Neural cell (in vitro differentiated cells): ENCODE data around the gene SFT2D2. TPM values are rescaled to one million over a fixed set of nuclear protein-coding genes. Genes with fewer than 3 reads are reported as not detected.

Experiments used
- H2AFZ ChIP-seq: fragments of 200-600, 300-800 bp; sonication (generic), shearing (Covaris generic); 2 replicates; pipeline ENCODE4 v1.6.0; 2014; ENCODE audit warnings: low read depth, mild to moderate bottlenecking, antibody characterized with exemption, low read length, moderate library complexity
- H3F3A ChIP-seq: fragments of 200-600 bp; shearing (Covaris generic); 2 replicates; pipeline ENCODE4 v1.6.1; 2016; ENCODE audit warnings: mild to moderate bottlenecking, moderate library complexity, mixed read lengths, antibody characterized with exemption, low read length; ENCODE audit not compliant: insufficient read depth, poor library complexity, severe bottlenecking
- H3K27ac ChIP-seq: fragments of 200-600, 300-800 bp; sonication (generic), shearing (Covaris generic); 2 replicates; pipeline ENCODE4 v1.5.1; 2014; ENCODE audit warnings: mild to moderate bottlenecking, low read length, moderate library complexity
- H3K27me3 ChIP-seq: fragments of 300-800, 200-600 bp; sonication (generic), shearing (Covaris generic); 2 replicates; pipeline ENCODE4 v1.6.0; 2014; ENCODE audit warnings: mild to moderate bottlenecking, low read depth, low read length, moderate library complexity; ENCODE audit not compliant: insufficient read depth
- H3K36me3 ChIP-seq: fragments of 300-800, 200-600 bp; sonication (generic), shearing (Covaris generic); 2 replicates; pipeline ENCODE4 v1.5.1; 2014; ENCODE audit warnings: mild to moderate bottlenecking, antibody characterized with exemption, low read length, moderate library complexity; ENCODE audit not compliant: insufficient read depth
- H3K4me2 ChIP-seq: fragments of 300-800, 200-600 bp; sonication (generic), shearing (Covaris generic); 2 replicates; pipeline ENCODE4 v1.6.0; 2014; ENCODE audit warnings: mild to moderate bottlenecking, low read length
- H3K4me3 ChIP-seq: fragments of 300-800, 200-600 bp; sonication (generic), shearing (Covaris generic); 2 replicates; pipeline ENCODE4 v1.5.1; 2014; ENCODE audit warnings: mild to moderate bottlenecking, low read length, moderate library complexity
- H3K79me2 ChIP-seq: fragments of 200-600 bp; shearing (Covaris generic); replicated peaks from 2 replicates; pipeline ENCODE4 v1.6.0; 2014; ENCODE audit warnings: mild to moderate bottlenecking, low read length, moderate library complexity; ENCODE audit not compliant: insufficient read depth
- H3K9ac ChIP-seq: fragments of 300-800, 200-600 bp; sonication (generic), shearing (Covaris generic); 2 replicates; pipeline ENCODE4 v1.6.1; 2016; ENCODE audit warnings: mild to moderate bottlenecking, low read length, mixed read lengths
- H3K9me2 ChIP-seq: fragments of 200-600 bp; shearing (Covaris generic); 2 replicates; pipeline ENCODE4 v1.6.1; 2016; ENCODE audit warnings: mild to moderate bottlenecking, low read length, mixed read lengths; ENCODE audit not compliant: insufficient read depth
- H3K9me3 ChIP-seq: fragments of 200-600, 300-800 bp; sonication (generic), shearing (Covaris generic); 2 replicates; pipeline ENCODE4 v1.6.1; 2016; ENCODE audit warnings: mild to moderate bottlenecking, mixed run types, low read length, moderate library complexity, mixed read lengths
- H4K20me1 ChIP-seq: fragments of 200-600 bp; shearing (Covaris generic); 2 replicates; pipeline ENCODE4 v1.6.1; 2016; ENCODE audit warnings: mild to moderate bottlenecking, mixed run types; ENCODE audit not compliant: insufficient read depth
- EP300 ChIP-seq: fragments of 450-650 bp; conservative IDR thresholded peaks from 2 replicates; pipeline ENCODE4 v1.6.1; 2014; ENCODE audit warnings: antibody characterized with exemption, mild to moderate bottlenecking, moderate library complexity; ENCODE audit not compliant: poor library complexity, severe bottlenecking
- EZH2 ChIP-seq: fragments of 200-600, 300-800 bp; shearing (Covaris generic), sonication (generic); IDR thresholded peaks from 2 replicates; pipeline ENCODE4 v1.6.1; 2014; ENCODE audit warnings: antibody characterized with exemption, low read length, borderline replicate concordance, mild to moderate bottlenecking; ENCODE audit not compliant: insufficient read depth, poor library complexity, severe bottlenecking
- MXI1 ChIP-seq: fragments of 450-650 bp; conservative IDR thresholded peaks from 2 replicates; pipeline ENCODE4 v1.6.1; 2014; ENCODE audit warnings: antibody characterized with exemption, mild to moderate bottlenecking; ENCODE audit not compliant: poor library complexity, severe bottlenecking
- POLR2AphosphoS5 ChIP-seq: IDR thresholded peaks from 2 replicates; pipeline ENCODE4 v1.6.1; 2012
- RAD21 ChIP-seq: fragments of 450-650 bp; conservative IDR thresholded peaks from 2 replicates; pipeline ENCODE4 v1.6.1; 2014; ENCODE audit warnings: antibody characterized with exemption, mild to moderate bottlenecking, moderate library complexity
- SMC3 ChIP-seq: fragments of 450-650 bp; conservative IDR thresholded peaks from 2 replicates; pipeline ENCODE4 v1.6.1; 2014; ENCODE audit warnings: antibody characterized with exemption, mild to moderate bottlenecking, moderate library complexity; ENCODE audit not compliant: poor library complexity
- TAF1 ChIP-seq: IDR thresholded peaks from 2 replicates; pipeline ENCODE4 v1.6.1; 2012; ENCODE audit warnings: low read depth
- polyA plus RNA-seq: library from polyadenylated mRNA; depleted of rRNA; stranded (reverse); fragments of >200 nt; gene quantifications from 2 replicates; pipeline ENCODE4 v1.2.3, GENCODE V29; 2014
- TF ChIP-seq, protein P1 (sequence below): IDR thresholded peaks from 2 replicates; pipeline ENCODE4 v1.6.1; 2012; ENCODE audit warnings: borderline replicate concordance
- TF ChIP-seq, protein P2 (sequence below): fragments of 450-650 bp; IDR thresholded peaks from 2 replicates; pipeline ENCODE4 v1.5.1; 2014; ENCODE audit warnings: antibody characterized with exemption, mild to moderate bottlenecking, moderate library complexity; ENCODE audit not compliant: poor library complexity, severe bottlenecking

SFT2D2 gene
- polyA plus RNA-seq, 1 donor from 2014 or later = 8.3 TPM

DNA sequence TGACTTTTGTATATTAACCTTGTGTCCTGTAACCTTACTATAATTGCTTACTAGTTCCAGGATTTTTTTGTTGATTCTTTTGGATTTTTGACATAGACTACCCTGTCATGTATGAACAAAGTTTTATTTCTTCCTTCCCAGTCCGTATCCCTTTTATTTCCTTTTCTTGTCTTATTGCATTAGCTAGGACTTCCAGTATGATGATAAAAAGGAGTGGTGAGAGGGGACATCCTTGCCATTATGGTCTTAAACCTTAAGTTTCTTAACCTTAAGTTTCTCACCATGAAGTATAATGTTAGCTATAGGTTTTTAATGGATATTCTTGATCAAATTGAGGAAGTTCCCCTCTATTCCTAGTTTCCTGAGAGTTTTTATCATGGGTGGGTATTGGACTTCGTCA, 30.4 kb downstream of the SFT2D2 start:
- H3K27me3 ChIP-seq = no peaks in the 10 kb centered on the region
- peaks cover 6% of the 10 kb centered on the region for H3K9me3 ChIP-seq
- no peak overlapping the region for H3K9ac ChIP-seq
- no peak overlapping the region for H3K27ac ChIP-seq
- no peak overlapping the region for H3K4me2 ChIP-seq
- no peaks in the 10 kb centered on the region for H3K79me2 ChIP-seq
- H2AFZ ChIP-seq = no peak overlapping the region
- no peaks in the 10 kb centered on the region for H3K9me2 ChIP-seq
- no peaks in the 10 kb centered on the region for H3K36me3 ChIP-seq
- H3F3A ChIP-seq = no peaks in the 10 kb centered on the region
- no peaks in the 10 kb centered on the region for H4K20me1 ChIP-seq
- TF ChIP-seq EZH2 (no peak), TAF1 (no peak), SMC3 (no peak), EP300 (no peak), RAD21 (no peak), POLR2AphosphoS5 (no peak), MXI1 (no peak)
- TF ChIP-seq, protein P1, sequence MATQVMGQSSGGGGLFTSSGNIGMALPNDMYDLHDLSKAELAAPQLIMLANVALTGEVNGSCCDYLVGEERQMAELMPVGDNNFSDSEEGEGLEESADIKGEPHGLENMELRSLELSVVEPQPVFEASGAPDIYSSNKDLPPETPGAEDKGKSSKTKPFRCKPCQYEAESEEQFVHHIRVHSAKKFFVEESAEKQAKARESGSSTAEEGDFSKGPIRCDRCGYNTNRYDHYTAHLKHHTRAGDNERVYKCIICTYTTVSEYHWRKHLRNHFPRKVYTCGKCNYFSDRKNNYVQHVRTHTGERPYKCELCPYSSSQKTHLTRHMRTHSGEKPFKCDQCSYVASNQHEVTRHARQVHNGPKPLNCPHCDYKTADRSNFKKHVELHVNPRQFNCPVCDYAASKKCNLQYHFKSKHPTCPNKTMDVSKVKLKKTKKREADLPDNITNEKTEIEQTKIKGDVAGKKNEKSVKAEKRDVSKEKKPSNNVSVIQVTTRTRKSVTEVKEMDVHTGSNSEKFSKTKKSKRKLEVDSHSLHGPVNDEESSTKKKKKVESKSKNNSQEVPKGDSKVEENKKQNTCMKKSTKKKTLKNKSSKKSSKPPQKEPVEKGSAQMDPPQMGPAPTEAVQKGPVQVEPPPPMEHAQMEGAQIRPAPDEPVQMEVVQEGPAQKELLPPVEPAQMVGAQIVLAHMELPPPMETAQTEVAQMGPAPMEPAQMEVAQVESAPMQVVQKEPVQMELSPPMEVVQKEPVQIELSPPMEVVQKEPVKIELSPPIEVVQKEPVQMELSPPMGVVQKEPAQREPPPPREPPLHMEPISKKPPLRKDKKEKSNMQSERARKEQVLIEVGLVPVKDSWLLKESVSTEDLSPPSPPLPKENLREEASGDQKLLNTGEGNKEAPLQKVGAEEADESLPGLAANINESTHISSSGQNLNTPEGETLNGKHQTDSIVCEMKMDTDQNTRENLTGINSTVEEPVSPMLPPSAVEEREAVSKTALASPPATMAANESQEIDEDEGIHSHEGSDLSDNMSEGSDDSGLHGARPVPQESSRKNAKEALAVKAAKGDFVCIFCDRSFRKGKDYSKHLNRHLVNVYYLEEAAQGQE = no peak
- TF ChIP-seq, protein P2, sequence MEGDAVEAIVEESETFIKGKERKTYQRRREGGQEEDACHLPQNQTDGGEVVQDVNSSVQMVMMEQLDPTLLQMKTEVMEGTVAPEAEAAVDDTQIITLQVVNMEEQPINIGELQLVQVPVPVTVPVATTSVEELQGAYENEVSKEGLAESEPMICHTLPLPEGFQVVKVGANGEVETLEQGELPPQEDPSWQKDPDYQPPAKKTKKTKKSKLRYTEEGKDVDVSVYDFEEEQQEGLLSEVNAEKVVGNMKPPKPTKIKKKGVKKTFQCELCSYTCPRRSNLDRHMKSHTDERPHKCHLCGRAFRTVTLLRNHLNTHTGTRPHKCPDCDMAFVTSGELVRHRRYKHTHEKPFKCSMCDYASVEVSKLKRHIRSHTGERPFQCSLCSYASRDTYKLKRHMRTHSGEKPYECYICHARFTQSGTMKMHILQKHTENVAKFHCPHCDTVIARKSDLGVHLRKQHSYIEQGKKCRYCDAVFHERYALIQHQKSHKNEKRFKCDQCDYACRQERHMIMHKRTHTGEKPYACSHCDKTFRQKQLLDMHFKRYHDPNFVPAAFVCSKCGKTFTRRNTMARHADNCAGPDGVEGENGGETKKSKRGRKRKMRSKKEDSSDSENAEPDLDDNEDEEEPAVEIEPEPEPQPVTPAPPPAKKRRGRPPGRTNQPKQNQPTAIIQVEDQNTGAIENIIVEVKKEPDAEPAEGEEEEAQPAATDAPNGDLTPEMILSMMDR = no peak
- no peak overlapping the region for H3K4me3 ChIP-seq

DNA sequence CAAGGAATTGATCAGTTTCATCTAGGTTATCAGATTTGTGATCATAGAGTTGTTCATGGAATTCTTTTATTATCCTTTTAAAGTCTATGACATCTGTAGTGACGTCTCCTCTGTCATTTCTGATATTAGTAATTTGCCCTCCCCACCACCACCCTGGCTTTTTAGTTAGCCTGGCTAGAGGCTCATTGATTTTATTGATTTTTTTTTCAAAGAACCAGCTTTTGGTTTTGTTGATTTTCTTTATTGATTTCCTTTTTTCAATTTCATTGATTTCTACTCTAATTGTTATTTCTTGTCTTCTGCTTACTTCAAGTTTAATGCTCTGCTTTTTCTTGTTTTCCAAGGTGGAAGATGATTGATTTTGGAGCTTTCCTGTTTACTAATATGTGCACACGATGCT, 31.6 kb downstream of the SFT2D2 start:
- Histone ChIP-seq H4K20me1 (no peaks in the 10 kb centered on the region), H2AFZ (no peak overlapping the region), H3K4me3 (no peak overlapping the region), H3K9ac (no peak overlapping the region), H3F3A (no peaks in the 10 kb centered on the region), H3K27me3 (no peaks in the 10 kb centered on the region), H3K9me3 (peaks cover 6% of the 10 kb centered on the region), H3K36me3 (no peaks in the 10 kb centered on the region), H3K79me2 (no peaks in the 10 kb centered on the region), H3K27ac (no peak overlapping the region), H3K4me2 (no peak overlapping the region), H3K9me2 (no peaks in the 10 kb centered on the region)
- TF ChIP-seq, protein P2 = no peak
- TF ChIP-seq SMC3 (no peak), EZH2 (no peak)
- TF ChIP-seq, protein P1 = no peak
